ENCODE data around the gene RRP12.
"Not testable (repeated sequence)": the region's sequence is repeated elsewhere in the genome, so short reads cannot be mapped to it uniquely, and the experiment has no call there.

The RRP12 gene, protein sequence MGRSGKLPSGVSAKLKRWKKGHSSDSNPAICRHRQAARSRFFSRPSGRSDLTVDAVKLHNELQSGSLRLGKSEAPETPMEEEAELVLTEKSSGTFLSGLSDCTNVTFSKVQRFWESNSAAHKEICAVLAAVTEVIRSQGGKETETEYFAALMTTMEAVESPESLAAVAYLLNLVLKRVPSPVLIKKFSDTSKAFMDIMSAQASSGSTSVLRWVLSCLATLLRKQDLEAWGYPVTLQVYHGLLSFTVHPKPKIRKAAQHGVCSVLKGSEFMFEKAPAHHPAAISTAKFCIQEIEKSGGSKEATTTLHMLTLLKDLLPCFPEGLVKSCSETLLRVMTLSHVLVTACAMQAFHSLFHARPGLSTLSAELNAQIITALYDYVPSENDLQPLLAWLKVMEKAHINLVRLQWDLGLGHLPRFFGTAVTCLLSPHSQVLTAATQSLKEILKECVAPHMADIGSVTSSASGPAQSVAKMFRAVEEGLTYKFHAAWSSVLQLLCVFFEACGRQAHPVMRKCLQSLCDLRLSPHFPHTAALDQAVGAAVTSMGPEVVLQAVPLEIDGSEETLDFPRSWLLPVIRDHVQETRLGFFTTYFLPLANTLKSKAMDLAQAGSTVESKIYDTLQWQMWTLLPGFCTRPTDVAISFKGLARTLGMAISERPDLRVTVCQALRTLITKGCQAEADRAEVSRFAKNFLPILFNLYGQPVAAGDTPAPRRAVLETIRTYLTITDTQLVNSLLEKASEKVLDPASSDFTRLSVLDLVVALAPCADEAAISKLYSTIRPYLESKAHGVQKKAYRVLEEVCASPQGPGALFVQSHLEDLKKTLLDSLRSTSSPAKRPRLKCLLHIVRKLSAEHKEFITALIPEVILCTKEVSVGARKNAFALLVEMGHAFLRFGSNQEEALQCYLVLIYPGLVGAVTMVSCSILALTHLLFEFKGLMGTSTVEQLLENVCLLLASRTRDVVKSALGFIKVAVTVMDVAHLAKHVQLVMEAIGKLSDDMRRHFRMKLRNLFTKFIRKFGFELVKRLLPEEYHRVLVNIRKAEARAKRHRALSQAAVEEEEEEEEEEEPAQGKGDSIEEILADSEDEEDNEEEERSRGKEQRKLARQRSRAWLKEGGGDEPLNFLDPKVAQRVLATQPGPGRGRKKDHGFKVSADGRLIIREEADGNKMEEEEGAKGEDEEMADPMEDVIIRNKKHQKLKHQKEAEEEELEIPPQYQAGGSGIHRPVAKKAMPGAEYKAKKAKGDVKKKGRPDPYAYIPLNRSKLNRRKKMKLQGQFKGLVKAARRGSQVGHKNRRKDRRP (N-terminal part only)

DNA sequence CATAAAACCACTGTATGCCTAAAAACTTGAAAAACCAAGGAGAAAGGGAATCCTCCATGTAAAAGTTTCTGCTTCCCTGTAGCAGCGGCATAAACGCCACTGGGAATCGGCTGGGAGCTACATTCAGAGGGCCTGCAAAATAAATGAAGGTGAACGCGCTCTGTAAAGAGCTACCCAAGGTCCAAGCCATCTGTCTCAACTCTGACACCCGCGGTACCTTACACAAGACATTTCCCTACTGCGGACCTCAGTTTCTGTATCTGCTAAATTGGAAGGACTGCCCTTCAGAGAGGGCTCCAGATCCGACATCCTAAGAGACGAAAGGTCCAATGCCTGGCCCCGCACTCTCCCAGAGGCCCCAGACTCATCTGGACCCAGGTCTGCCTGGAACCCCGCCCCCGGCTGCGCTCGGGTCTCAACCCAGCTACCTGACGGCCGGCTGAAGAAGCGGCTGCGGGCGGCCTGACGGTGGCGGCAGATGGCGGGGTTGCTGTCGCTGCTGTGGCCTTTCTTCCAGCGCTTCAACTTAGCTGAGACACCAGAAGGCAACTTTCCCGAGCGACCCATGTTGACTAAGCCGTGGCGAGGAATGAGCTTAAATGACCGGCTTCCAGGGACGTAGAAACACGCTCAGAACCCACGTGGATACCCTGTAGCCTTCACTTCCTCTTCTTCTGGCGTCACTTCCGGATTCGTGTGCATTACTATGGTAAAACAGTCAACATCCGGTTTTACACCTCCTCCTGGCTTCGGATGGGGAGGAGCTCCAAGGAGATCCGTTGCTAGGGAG, at the start of gene RRP12:
RRP12 (minus strand) TSS at position 676 of the 790 bp plus-strand sequence; CDS start at position 567, 109 bp downstream.
- DNase-seq (ENCODE audit: low read depth): peak; percentile 100

DNA sequence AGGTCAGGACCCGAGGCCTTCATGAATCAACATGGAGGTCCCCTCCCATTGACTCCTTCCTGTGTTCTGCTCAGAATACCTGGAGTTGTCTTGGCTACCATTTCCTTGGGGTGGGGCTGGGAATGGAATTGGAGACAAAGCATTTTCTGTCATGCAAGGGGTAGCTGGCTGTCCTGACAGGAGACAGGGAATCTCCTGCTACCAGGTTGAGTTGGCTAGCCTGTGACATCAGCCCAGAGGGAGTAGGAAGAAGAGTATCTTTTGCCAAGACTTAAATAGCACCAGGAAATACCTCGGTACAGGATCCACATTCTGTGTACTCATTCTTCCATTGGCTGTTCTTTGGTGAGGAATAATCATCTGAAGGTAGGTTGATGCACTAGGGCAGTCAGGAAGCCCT, 49.7 kb upstream of the RRP12 start:
- DNase-seq (ENCODE audit: low read depth): no peak

DNA sequence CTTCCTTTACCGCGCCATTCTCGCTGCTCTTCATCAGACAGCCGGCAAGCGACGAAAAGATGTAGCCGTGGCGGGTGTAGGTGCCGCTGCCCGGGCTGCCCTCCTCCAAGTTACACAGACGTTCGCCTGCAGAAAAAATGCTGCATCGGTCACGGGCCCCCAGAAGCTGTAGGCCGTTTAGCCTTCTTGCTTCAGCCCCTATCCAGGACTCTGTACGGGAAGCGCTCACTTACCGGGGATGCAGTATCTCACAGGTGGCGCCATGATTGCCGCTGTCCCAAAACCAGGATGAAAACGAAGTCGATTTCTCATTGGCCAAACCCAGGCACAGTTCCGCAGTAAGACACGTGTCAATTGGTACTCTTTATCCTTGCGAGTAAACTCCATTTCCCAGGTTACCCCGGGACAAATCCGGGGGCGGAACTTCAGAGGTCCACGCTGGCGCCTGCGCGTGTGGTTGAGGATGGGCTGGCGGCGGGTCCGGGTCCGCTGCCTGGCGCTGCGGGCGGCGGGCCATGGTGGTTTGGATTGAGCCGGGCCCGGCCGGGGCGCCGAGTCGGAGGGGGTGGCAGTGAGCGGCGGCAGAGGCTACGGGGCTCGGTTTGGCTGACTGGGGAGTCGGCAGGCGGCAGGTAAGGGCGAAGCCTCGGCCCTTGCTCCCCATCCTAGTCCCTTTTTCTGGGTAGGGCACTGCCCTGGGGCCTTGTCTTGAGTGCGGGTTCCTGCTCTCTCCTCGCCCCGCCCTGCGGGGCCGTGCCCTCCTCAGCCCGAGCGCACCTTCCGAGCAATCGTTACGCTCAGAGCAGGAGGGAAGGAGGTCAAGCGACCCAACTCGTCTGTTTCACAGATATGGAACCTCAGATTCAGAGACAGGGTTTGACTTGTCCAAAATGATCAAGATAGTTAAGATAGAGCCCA, 44.8 kb upstream of the RRP12 start, which contains the start of the genes EXOSC1 and ZDHHC16:
EXOSC1 (minus strand) TSS at position 285 of the 918 bp plus-strand sequence; CDS start at position 264, 21 bp downstream.
ZDHHC16 (plus strand) TSS at position 454 of the 918 bp plus-strand sequence. CDS start 5,501 bp downstream, outside the sequence.
- peak; percentile 95 for DNase-seq (ENCODE audit: low read depth)

DNA sequence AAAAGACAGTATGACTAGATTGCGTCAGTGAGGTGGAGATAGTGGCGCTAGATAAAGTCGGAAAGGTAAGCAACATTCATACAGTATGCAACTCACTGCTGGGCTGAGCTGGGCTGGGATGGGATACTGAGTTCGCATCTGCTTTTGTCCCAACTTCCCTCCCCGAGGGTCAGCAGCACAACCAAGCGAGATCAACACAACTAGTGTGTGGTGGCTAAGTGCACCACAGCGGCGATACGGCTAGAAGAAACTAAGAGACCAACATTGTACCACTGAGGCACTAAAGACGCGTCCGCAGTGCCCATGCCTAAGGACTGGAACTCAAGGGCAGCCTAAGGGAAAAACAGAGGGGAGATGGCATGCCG, 44.2 kb upstream of the RRP12 start:
- DNase-seq (ENCODE audit: low read depth): no peak

DNA sequence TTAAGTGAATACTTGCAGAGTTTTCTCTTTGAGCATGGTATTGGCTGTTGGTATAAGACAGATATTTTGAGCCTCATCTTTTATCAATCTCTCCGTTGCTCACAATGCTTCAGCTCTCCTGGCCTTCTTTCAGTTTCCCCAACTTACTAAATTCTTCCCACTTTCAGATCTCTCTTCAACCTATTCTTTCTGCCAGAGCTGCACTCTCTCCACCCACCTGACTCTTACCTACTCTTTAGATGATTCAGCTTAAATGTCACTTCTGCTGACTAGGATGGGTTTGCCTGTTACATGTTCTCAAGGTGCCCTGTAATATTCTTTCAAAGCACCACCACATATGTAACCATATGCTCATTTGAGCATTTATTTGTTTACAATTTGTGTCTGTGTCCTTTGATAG, 43.1 kb upstream of the RRP12 start:
- no peak for DNase-seq (ENCODE audit: low read depth)

DNA sequence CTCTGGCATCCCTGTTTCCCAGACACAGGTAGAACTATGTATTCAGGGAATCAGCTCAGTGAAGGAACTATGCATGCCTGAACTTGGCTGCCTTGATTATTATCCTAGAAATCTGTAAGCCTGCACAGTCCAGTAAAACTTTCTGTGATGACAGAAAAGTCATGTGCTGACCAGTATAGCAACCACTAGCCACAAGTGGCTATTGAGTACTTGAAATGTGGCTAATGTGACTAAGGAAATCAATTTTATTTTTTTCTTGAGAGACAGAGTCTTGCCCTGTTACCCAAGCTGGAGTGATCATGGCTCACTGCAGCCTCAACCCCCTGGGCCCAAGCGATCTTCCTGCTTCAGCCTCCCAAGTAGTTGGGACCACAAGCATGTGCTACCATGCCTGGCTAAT, 41.1 kb upstream of the RRP12 start:
- DNase-seq (ENCODE audit: low read depth): no peak

DNA sequence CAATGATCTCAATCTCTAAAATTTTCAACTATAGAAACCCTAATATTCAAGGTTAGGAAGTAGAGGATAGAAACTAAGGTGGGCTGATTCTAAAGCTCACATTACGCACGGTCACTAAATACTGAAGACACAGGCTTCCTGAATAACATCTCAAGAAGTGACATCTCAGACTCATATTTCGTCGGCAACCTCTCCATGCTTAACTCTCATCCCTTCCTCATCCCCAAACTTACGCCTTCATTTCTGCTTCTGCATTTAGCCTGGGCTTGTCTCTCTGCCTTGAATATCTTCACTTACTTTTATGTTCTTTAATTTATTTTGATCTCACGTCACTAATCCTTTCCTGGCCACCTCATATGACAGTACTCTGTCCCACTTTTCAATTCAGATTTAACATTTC, 34.1 kb upstream of the RRP12 start:
- no peak for DNase-seq (ENCODE audit: low read depth)

DNA sequence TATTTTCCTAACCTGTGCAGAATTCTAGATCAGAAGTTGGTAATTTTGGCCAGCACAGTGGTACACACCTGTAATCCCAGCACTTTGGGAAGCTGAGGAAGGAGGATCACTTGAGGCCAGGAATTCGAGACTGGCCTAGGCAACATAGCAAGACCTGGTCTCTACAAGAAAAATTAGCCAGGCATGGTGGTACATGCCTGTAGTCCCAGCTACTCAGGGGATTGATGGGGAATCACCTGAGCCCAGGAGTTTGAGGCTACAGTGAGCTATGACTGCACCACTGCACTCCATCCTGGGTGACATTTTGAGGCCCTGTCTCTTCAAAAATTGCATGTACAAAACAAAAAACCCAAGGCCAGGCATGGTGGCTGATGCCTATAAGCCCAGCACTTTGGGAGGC, 33.4 kb upstream of the RRP12 start:
- DNase-seq (ENCODE audit: low read depth): no peak

DNA sequence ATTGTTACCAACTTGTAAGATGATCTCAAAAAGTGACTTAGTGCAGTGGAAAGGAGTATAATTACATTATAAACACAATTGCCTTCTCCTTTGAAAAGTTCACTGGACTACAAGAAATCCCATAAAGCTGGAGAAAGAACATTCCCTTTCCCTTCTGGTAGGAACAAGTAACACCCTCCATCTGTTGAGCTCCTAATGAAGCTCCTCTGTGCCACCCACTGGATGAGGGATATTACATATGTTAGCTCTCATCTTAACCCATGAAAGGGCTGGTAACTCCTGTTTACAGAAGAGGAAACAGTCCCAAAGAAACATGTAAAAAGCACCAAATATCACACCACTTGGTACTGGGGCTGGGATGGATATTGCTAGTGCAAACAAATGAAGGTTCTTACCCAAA, 32.9 kb upstream of the RRP12 start:
- DNase-seq (ENCODE audit: low read depth): no peak

DNA sequence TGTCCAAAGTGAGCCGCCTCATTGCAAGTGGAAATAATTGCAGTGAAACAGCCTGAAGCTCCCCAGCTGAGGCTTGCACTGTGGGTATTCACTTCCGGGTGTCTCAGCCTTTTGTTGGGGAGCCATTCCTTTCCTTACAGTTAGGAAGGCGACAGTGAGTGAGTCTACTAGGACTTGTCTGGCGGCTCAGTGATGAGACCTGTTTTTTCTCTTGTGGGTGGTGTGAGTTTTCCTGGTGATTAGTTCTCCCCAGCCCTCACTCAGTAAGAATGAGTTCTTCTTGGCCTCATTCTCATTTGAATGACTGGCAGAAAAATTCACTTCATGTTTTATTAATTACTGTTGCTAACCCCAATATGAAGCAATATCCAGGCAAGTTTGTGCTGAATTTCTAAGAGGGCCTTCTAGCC, 27.4 kb upstream of the RRP12 start:
- DNase-seq (ENCODE audit: low read depth): no peak

DNA sequence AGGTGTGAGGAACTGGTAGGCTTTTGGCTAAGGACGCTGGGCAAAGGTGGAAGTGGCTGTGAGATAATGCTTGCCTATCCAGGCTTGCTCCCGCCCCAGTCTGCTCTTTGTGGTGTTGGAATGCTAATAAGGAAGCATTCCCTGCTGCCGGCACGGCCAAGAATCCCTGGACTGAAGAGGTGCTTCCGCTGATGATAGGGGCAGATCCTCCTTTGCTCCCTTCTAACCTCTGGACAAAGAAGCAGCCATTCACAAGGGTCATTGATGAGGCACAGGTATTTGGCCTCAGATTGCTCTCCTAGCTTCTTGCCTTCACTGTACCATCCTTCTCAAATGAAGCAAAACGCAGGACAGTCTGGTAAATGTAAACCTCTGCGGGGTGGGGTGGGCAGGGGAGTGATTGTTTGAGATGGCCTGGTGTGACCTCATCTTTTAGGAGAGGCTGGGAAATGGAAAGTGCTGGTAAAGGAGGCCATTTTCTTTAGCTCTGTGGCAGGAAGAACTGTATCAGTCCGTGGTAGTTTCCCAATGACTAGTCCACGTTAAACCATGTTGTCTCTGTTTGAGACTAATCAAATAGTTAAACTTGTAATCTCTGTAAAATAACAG, 26.5 kb upstream of the RRP12 start:
- no peak for DNase-seq (ENCODE audit: low read depth)

DNA sequence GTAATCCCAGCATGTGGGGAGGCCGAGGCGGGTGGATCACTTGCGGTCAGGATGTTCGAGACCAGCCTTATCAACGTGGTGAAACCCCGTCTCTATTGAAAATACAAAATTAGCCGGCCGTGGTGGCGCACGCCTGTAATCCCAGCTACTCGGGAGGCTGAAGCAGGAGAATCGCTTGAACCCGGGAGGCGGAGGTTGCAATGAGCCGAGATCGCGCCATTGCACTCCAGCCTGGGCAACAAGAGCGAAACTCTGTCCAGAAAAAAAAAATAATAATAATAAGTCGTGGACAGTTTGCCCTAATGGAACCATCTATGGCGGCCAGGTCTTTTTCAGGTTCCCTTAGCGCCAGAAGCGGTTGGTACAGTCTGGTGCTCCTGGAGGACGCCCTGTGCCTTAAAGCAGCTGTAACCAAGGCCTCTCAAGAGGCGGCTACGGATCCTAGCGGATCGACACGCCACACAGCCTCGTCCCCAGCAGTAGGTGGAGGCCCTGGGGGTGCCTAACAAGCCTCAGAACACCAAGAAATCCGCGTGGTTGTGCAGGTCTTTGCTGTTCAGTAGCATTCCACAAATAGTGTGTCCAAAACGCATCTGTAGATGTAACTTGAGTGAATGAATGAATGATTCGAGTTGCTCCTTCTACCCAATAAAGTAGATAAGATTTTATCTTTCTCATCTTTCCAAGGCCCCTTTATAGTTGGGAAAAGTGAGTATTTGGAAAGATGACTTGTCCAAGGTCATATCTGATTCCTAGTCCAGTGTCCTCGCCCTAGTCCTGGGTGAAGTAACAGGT, 25.8 kb upstream of the RRP12 start:
- DNase-seq (ENCODE audit: low read depth): no peak

DNA sequence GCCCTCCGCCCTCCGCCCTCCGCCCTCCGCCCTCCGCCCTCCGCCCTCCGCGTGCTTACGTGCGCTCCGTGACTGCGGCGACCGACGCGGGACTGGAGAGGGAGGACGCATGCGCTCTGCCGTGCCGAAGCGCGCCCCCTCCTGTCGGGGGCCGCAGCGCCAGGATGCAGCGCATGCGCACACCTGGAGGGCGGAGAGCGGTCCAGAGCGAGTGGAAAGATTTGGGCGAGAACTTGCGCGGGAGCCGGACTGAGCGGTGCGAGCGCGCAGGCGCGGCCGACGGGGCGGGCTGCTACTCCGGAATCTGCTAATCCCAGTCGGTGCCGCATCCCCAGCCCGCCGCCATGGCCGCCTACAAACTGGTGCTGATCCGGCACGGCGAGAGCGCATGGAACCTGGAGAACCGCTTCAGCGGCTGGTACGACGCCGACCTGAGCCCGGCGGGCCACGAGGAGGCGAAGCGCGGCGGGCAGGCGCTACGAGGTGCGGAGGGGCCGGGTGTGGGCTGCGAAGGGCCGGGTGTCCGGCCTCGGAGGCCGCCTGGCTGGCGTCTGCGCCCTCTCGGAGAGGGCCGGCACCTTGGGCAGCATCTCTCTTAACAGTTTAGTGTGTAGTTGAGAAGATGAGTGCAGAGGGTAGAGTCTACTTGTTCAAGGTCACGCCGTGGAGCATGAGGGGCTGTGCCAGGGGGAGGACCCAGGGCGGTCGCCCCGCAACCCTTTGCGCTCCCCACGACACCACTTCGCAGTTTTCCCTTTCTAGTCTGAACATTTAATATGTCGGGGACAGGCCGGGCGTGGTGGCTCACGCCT, 25.0 kb upstream of the RRP12 start, which contains the start of gene PGAM1:
PGAM1 (plus strand) TSS at position 228 of the 812 bp plus-strand sequence; CDS start at position 345, 117 bp downstream.
- peak; percentile 86 for DNase-seq (ENCODE audit: low read depth)

DNA sequence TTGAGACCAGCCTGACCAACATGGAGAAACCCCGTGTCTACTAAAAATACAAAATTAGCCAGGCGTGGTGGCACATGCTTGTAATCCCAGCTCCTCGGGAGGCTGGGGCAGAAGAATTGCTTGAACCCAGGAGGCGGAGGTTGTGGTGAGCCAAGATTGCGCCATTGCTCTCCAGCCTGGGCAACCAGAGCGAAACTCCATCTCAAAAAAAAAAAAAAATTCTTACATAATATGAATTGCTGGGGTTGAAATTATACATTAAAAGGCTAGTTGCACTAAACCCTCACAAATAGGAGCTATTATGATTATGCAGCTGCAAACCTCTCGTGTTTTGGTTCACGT, 22.6 kb upstream of the RRP12 start:
- DNase-seq (ENCODE audit: low read depth): not testable (repeated sequence)

DNA sequence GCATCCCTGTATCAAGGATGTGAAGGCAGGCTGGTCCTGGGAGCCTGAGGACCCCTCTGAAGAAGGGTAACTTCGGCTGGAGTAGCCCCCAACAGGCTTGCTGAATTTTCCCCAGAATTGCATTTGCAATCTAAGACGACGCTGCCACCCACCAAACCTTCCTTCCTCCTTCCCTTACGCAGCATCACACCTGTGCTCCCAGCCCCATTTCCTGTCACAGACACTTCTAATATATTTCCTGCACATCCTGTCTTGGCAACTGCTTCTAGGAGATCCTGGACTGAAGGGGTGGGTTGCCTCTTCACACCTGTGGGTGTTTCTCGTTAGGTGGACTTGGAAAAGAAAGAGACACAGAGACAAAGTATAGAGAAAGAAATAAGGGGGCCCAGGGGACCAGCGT, 15.4 kb upstream of the RRP12 start:
- no peak for DNase-seq (ENCODE audit: low read depth)

DNA sequence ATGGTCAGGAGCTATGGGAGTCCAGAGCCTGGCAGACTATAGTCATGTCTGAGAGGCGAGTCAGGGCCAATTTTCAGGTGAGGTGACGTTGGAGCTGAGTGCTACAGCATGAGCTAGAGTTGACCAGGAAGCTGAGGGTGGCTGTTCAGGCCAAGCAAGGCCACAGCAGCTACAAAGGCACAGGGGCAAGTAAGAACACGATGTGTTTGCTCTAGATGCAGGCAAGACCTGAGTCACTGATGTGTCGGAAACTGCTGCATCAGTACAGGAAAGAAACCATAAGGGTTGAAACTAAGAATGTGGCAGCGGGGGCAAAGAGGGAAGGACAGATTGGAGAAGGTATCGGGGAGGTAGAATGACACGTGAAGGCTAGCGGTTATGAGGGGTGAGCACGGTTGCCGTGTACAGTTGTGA, 11.8 kb upstream of the RRP12 start:
- no peak for DNase-seq (ENCODE audit: low read depth)

DNA sequence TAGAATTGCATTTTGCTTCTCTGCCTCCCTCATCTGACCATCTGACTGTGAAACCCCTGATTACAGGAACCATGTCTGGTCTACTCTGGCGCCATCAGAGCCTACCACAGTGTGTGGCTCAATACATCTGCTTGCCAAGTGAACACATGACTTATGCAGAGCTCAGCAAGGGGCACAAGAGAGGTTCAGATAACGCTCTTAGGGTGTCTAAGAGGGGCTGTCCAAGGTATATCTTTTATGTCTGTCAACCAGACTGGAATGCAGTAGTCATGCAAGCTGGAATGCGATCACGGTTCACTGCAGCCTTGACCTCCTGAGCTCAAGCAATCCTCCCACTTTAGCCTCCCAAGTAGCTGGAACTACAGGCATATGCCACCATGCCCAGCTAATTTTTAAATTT, 10.3 kb upstream of the RRP12 start:
- DNase-seq (ENCODE audit: low read depth): no peak

DNA sequence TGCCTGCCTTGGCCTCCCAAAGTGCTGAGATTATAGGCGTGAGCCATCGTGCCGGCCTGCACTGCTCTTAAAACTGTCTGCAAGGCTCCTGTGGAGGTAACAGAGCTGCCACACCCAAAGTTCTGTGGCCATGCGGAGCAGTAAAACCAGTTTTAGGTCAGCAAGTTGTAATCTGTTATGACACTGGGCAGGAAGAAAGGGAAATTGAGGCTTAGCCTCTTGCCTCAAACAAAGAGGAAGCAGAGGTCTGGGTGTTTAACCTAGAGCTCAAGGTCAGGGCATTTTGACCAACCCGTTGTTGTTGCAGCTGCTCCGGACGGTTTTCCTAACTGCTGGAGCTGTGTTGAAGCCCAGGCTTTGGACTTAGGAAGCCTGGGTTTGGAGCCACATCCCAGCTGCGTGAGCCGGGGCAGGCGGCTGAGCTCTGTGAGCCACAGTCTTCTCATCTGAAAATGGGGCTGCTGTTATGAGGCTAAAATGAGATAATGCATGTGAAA, 7.4 kb upstream of the RRP12 start:
- no peak for DNase-seq (ENCODE audit: low read depth)
